Central memory CD8-positive, alpha-beta T cell (primary cell): ENCODE measurements around the gene TACC2.

Experiments used
- ATAC-seq: fragments of 150-1000 bp; cut with Tn5 transposase; replicated peaks from 2 replicates; pipeline ENCODE4 v1.10.0; 2022; ENCODE audit warnings: mild to moderate bottlenecking, moderate FRiP score, moderate number of reproducible peaks; ENCODE audit not compliant: poor library complexity, severe bottlenecking; ENCODE audit errors: extremely low read depth
- DNase-seq, 2 donors: peaks; one replicate each; pipeline ENCODE4 v3.0.0; 2021; ENCODE audit warnings: low spot score in 2 of 2
- H3K27ac Mint-ChIP-seq: one replicate; pipeline ENCODE4 v1.8.0; 2022; ENCODE audit warnings: low read depth, mild to moderate bottlenecking, moderate library complexity, mixed read lengths
- H3K27me3 Mint-ChIP-seq: one replicate; pipeline ENCODE4 v1.8.0; 2022; ENCODE audit warnings: mixed read lengths
- H3K36me3 Mint-ChIP-seq: one replicate; pipeline ENCODE4 v1.8.0; 2022; ENCODE audit warnings: mild to moderate bottlenecking, moderate library complexity, mixed read lengths; ENCODE audit not compliant: insufficient read depth
- H3K4me1 Mint-ChIP-seq: one replicate; pipeline ENCODE4 v1.8.0; 2022; ENCODE audit warnings: mixed read lengths
- H3K4me3 Mint-ChIP-seq: one replicate; pipeline ENCODE4 v1.8.0; 2022; ENCODE audit warnings: mild to moderate bottlenecking, moderate library complexity, mixed read lengths
- H3K9me3 Mint-ChIP-seq: one replicate; pipeline ENCODE4 v1.8.0; 2022; ENCODE audit warnings: mixed read lengths

The TACC2 gene

GRCh38 chr10:122227754-122228153 lies 238.8 kb downstream of the TACC2 start:
- DNase-seq (no peak), ATAC-seq (no peak)
- no peaks in the 10 kb centered on the region for H3K9me3 Mint-ChIP-seq
- H3K4me1 Mint-ChIP-seq = no peaks in the 10 kb centered on the region
- H3K36me3 Mint-ChIP-seq = no peaks in the 10 kb centered on the region
- peaks cover 60% of the 10 kb centered on the region for H3K27me3 Mint-ChIP-seq
- no peak overlapping the region for H3K27ac Mint-ChIP-seq
- H3K4me3 Mint-ChIP-seq = no peak overlapping the region

GRCh38 chr10:122229666-122230065 lies 240.7 kb downstream of the TACC2 start:
- Mint-ChIP-seq H3K4me1 (no peaks in the 10 kb centered on the region), H3K9me3 (no peaks in the 10 kb centered on the region), H3K27me3 (peaks cover 74% of the 10 kb centered on the region), H3K36me3 (no peaks in the 10 kb centered on the region), H3K4me3 (no peak overlapping the region), H3K27ac (no peak overlapping the region)
- no peak for DNase-seq
- no peak for ATAC-seq

GRCh38 chr10:122230222-122230621 lies 241.3 kb downstream of the TACC2 start:
- no peaks in the 10 kb centered on the region for H3K36me3 Mint-ChIP-seq

GRCh38 chr10:122232769-122233168 lies 243.8 kb downstream of the TACC2 start:
- H3K36me3 Mint-ChIP-seq = no peaks in the 10 kb centered on the region
- no peak for ATAC-seq
- H3K9me3 Mint-ChIP-seq = no peaks in the 10 kb centered on the region
- no peak for DNase-seq
- H3K4me3 Mint-ChIP-seq = no peak overlapping the region
- H3K27me3 Mint-ChIP-seq = peaks cover 59% of the 10 kb centered on the region
- no peak overlapping the region for H3K27ac Mint-ChIP-seq
- no peaks in the 10 kb centered on the region for H3K4me1 Mint-ChIP-seq

More at GRCh38 chr10:122230222-122230621, 241.3 kb downstream of the TACC2 start:
- DNase-seq (no peak), ATAC-seq (no peak)
- Mint-ChIP-seq H3K4me1 (no peaks in the 10 kb centered on the region), H3K27me3 (peaks cover 68% of the 10 kb centered on the region), H3K9me3 (no peaks in the 10 kb centered on the region), H3K27ac (no peak overlapping the region), H3K4me3 (no peak overlapping the region)

- H3K9me3 Mint-ChIP-seq = no peaks in the 10 kb centered on the region
- peaks cover 59% of the 10 kb centered on the region for H3K27me3 Mint-ChIP-seq
- DNase-seq (no peak), ATAC-seq (no peak)
- H3K4me3 Mint-ChIP-seq = no peak overlapping the region
- H3K4me1 Mint-ChIP-seq = no peaks in the 10 kb centered on the region
- H3K27ac Mint-ChIP-seq = no peak overlapping the region
- H3K36me3 Mint-ChIP-seq = no peaks in the 10 kb centered on the region
Observed at GRCh38 chr10:122233857-122234348, 244.9 kb downstream of the TACC2 start.

GRCh38 chr10:122234416-122234815 lies 245.5 kb downstream of the TACC2 start:
- H3K4me1 Mint-ChIP-seq = no peaks in the 10 kb centered on the region
- no peak overlapping the region for H3K27ac Mint-ChIP-seq
- no peak overlapping the region for H3K4me3 Mint-ChIP-seq
- no peaks in the 10 kb centered on the region for H3K36me3 Mint-ChIP-seq
- no peak for DNase-seq
- no peaks in the 10 kb centered on the region for H3K9me3 Mint-ChIP-seq
- H3K27me3 Mint-ChIP-seq = peaks cover 56% of the 10 kb centered on the region
- ATAC-seq = no peak

GRCh38 chr10:122236690-122237306 lies 247.8 kb downstream of the TACC2 start:
- Mint-ChIP-seq H3K4me3 (no peak overlapping the region), H3K9me3 (no peaks in the 10 kb centered on the region), H3K27ac (no peak overlapping the region), H3K4me1 (no peaks in the 10 kb centered on the region), H3K36me3 (no peaks in the 10 kb centered on the region), H3K27me3 (peaks cover 43% of the 10 kb centered on the region)
- no peak for DNase-seq
- ATAC-seq = no peak

- no peak overlapping the region for H3K27ac Mint-ChIP-seq
- H3K4me3 Mint-ChIP-seq = no peak overlapping the region
- no peaks in the 10 kb centered on the region for H3K9me3 Mint-ChIP-seq
- ATAC-seq (no peak), DNase-seq (no peak)
- H3K36me3 Mint-ChIP-seq = no peaks in the 10 kb centered on the region
- peaks cover 36% of the 10 kb centered on the region for H3K27me3 Mint-ChIP-seq
- H3K4me1 Mint-ChIP-seq = no peaks in the 10 kb centered on the region
Observed at GRCh38 chr10:122237331-122237990, 248.5 kb downstream of the TACC2 start.

GRCh38 chr10:122239578-122240257 lies 250.8 kb downstream of the TACC2 start:
- H3K9me3 Mint-ChIP-seq = no peaks in the 10 kb centered on the region
- peaks cover 17% of the 10 kb centered on the region for H3K27me3 Mint-ChIP-seq
- ATAC-seq = no peak
- no peak overlapping the region for H3K4me3 Mint-ChIP-seq
- H3K27ac Mint-ChIP-seq = no peak overlapping the region
- no peak for DNase-seq
- no peaks in the 10 kb centered on the region for H3K36me3 Mint-ChIP-seq
- no peaks in the 10 kb centered on the region for H3K4me1 Mint-ChIP-seq

- ATAC-seq (no peak), DNase-seq (no peak)
- Mint-ChIP-seq H3K36me3 (no peaks in the 10 kb centered on the region), H3K4me1 (no peaks in the 10 kb centered on the region), H3K4me3 (no peak overlapping the region), H3K27ac (no peak overlapping the region), H3K27me3 (peaks cover 17% of the 10 kb centered on the region), H3K9me3 (no peaks in the 10 kb centered on the region)
Observed at GRCh38 chr10:122240401-122240800, 251.4 kb downstream of the TACC2 start.

GRCh38 chr10:122241836-122242235 lies 252.9 kb downstream of the TACC2 start:
- no peak for ATAC-seq
- H3K4me1 Mint-ChIP-seq = no peaks in the 10 kb centered on the region
- no peaks in the 10 kb centered on the region for H3K36me3 Mint-ChIP-seq

GRCh38 chr10:122243550-122243949 lies 254.6 kb downstream of the TACC2 start:
- no peak overlapping the region for H3K27ac Mint-ChIP-seq
- DNase-seq (no peak), ATAC-seq (no peak)
- no peaks in the 10 kb centered on the region for H3K4me1 Mint-ChIP-seq
- no peaks in the 10 kb centered on the region for H3K9me3 Mint-ChIP-seq
- no peaks in the 10 kb centered on the region for H3K36me3 Mint-ChIP-seq
- H3K27me3 Mint-ChIP-seq = peaks cover 22% of the 10 kb centered on the region
- no peak overlapping the region for H3K4me3 Mint-ChIP-seq

More at GRCh38 chr10:122241836-122242235, 252.9 kb downstream of the TACC2 start:
- Mint-ChIP-seq H3K9me3 (no peaks in the 10 kb centered on the region), H3K27me3 (peaks cover 14% of the 10 kb centered on the region), H3K4me3 (no peak overlapping the region), H3K27ac (no peak overlapping the region)
- no peak for DNase-seq
